Limb (tissue), 2 donors: ENCODE measurements around the gene SIAH3.
"Not testable (repeated sequence)": the region's sequence is repeated elsewhere in the genome, so short reads cannot be mapped to it uniquely, and the experiment has no call there.

Source experiments
- DNase-seq, 2 donors: peaks; one replicate each; pipeline ENCODE4 v3.0.0-alpha.2; 2016; ENCODE audit errors: extremely low spot score in 2 of 2

SIAH3 gene

GRCh38 chr13:45851171-45851921 lies at the start of gene SIAH3:
Gene SIAH3 (minus strand): TSS chr13:45851753. CDS start chr13:45851629, 124 bp downstream.
- DNase-seq = peak; percentile 34 to 57

- DNase-seq = no peak
These were observed 47.9 kb upstream of the SIAH3 start for GRCh38 chr13:45899406-45899805.

- no peak for DNase-seq
These were observed 46.0 kb upstream of the SIAH3 start for GRCh38 chr13:45897562-45897961.

- no peak for DNase-seq
These were observed 44.7 kb upstream of the SIAH3 start for GRCh38 chr13:45896285-45896684.

- DNase-seq = peak in 1 of 2 donors; percentile 44
These were observed 44.3 kb upstream of the SIAH3 start for GRCh38 chr13:45895881-45896280.

- DNase-seq = no peak
These were observed 41.0 kb upstream of the SIAH3 start for GRCh38 chr13:45892513-45892912.

GRCh38 chr13:45889590-45890243 lies 38.2 kb upstream of the SIAH3 start:
- DNase-seq = no peak

GRCh38 chr13:45886466-45886865 lies 34.9 kb upstream of the SIAH3 start:
- DNase-seq = no peak

GRCh38 chr13:45885194-45885593 lies 33.6 kb upstream of the SIAH3 start:
- no peak for DNase-seq

GRCh38 chr13:45882626-45883025 lies 31.1 kb upstream of the SIAH3 start:
- no peak for DNase-seq

GRCh38 chr13:45881353-45881752 lies 29.8 kb upstream of the SIAH3 start:
- DNase-seq = no peak

- DNase-seq = no peak
These were observed 28.7 kb upstream of the SIAH3 start for GRCh38 chr13:45880242-45880641.

GRCh38 chr13:45879666-45880065 lies 28.1 kb upstream of the SIAH3 start:
- DNase-seq = no peak

GRCh38 chr13:45878966-45879365 lies 27.4 kb upstream of the SIAH3 start:
- no peak for DNase-seq

GRCh38 chr13:45876781-45877180 lies 25.2 kb upstream of the SIAH3 start:
- no peak for DNase-seq

- no peak for DNase-seq
These were observed 24.4 kb upstream of the SIAH3 start for GRCh38 chr13:45875951-45876350.

- no peak for DNase-seq
These were observed 22.2 kb upstream of the SIAH3 start for GRCh38 chr13:45873491-45874325.

GRCh38 chr13:45872566-45872965 lies 21.0 kb upstream of the SIAH3 start:
- no peak for DNase-seq

- DNase-seq = not testable (repeated sequence)
These were observed 19.6 kb upstream of the SIAH3 start for GRCh38 chr13:45871201-45871600.

GRCh38 chr13:45870232-45870631 lies 18.7 kb upstream of the SIAH3 start:
- DNase-seq = no peak

- DNase-seq = no peak
These were observed 13.9 kb upstream of the SIAH3 start for GRCh38 chr13:45865414-45865813.
